ENCODE data around the gene CLIC5.

GRCh38 chr6:45922728-45923351, 92.8 kb downstream of the CLIC5 start:
- TF ChIP-seq CTCF (IDR thresholded peaks at IDR 0.05) = peak in 5 of 6 experiments; percentile 29 to 48 (median 41)
- TF ChIP-seq POLR2A (IDR thresholded peaks at IDR 0.05) = no peak
- TF ChIP-seq POLR2AphosphoS5 (IDR thresholded peaks at IDR 0.05) = no peak
- TF ChIP-seq EP300 (IDR thresholded peaks at IDR 0.05) = no peak
